Measurements from ENCODE around the gene ZEB2. TPM values are rescaled to one million over a fixed set of nuclear protein-coding genes. Genes with fewer than 3 reads are reported as not detected.

ZEB2 gene
- total and polyA plus RNA-seq, 2 donors (not counting 3 experiments of a cell fraction or from before 2014, with no cell fraction given) = 17.9 to 49.6 TPM

- no peak overlapping the region for H3K27ac ChIP-seq (ENCODE audit: insufficient read depth, low read depth, low read length)
- ChIA-PET CTCF (interaction anchor here (0.9 kb wide), 1 partner anchor 25 kb away, joined by 4 read pairs; no protein-coding TSS in a partner anchor), POLR2A (no interaction called here)
- H3K27me3 ChIP-seq (ENCODE audit: control insufficient read depth in 2 of 2, insufficient read depth in 2 of 2, low read length in 2 of 2) = no peaks in the 10 kb centered on the region
- H3K36me3 ChIP-seq (ENCODE audit: control insufficient read depth in 2 of 2, extremely low read depth in 1 of 2, insufficient read depth in 2 of 2, low read length in 2 of 2) = peaks cover 0 to 5% of the 10 kb centered on the region in 2 experiments
- H3K4me1 ChIP-seq (ENCODE audit: control insufficient read depth, extremely low read depth, insufficient read depth, low read length) = no peaks in the 10 kb centered on the region
- intact Hi-C loops (cut with micrococcal nuclease) = no loop called here
- no peaks in the 10 kb centered on the region for H3K9me3 ChIP-seq (replicated peaks; ENCODE audit: control insufficient read depth, insufficient read depth, low read length)
- H2AFZ ChIP-seq (ENCODE audit: low read depth, low read length) = no peak overlapping the region
- FAIRE-seq = no peak
- dilution Hi-C loops (cut with MboI; ENCODE audit: extremely low pct_ligation_motif_present, low sequenced_read_pairs) = loop anchor here (25.0 kb wide), 1 partner anchor 139 kb away; no protein-coding TSS in a partner anchor
- H3K9ac ChIP-seq (replicated peaks; ENCODE audit: extremely low read depth, insufficient read depth, low read length) = no peak overlapping the region
- peaks cover 28% of the 10 kb centered on the region for H3K79me2 ChIP-seq (ENCODE audit: control insufficient read depth, insufficient read depth, low read length)
- H4K20me1 ChIP-seq (replicated peaks; ENCODE audit: control insufficient read depth, extremely low read depth, insufficient read depth, low read length) = no peaks in the 10 kb centered on the region
- no peak for TF ChIP-seq POLR2AphosphoS5 (IDR thresholded peaks at IDR 0.05; ENCODE audit: insufficient read depth, low read depth, low read length)
- no peak overlapping the region for H3K4me2 ChIP-seq (ENCODE audit: insufficient read depth, low read length)
- no peak overlapping the region for H3K4me3 ChIP-seq (replicated peaks in 1 of 3; ENCODE audit: insufficient read depth in 1 of 3, low read depth in 1 of 3, low read length in 3 of 3)
- BruUV-seq (replicated peaks) = no TSS peak
- no peaks in the 10 kb centered on the region for H3K9me1 ChIP-seq (replicated peaks; ENCODE audit: control insufficient read depth, extremely low read depth, insufficient read depth, low read length)
- no peak for DNase-seq (ENCODE audit: low read depth, low spot score)
These were observed 18.3 kb downstream of the ZEB2 start for GRCh38 chr2:144501627-144502026.

- Histone ChIP-seq H3K9ac (replicated peaks; ENCODE audit: extremely low read depth, insufficient read depth, low read length) (no peak overlapping the region), H2AFZ (ENCODE audit: low read depth, low read length) (no peak overlapping the region), H3K4me2 (ENCODE audit: insufficient read depth, low read length) (no peak overlapping the region), H3K4me1 (ENCODE audit: control insufficient read depth, extremely low read depth, insufficient read depth, low read length) (no peaks in the 10 kb centered on the region), H3K4me3 (replicated peaks in 1 of 3; ENCODE audit: insufficient read depth in 1 of 3, low read depth in 1 of 3, low read length in 3 of 3) (no peak overlapping the region), H3K27ac (ENCODE audit: insufficient read depth, low read depth, low read length) (no peak overlapping the region), H3K9me1 (replicated peaks; ENCODE audit: control insufficient read depth, extremely low read depth, insufficient read depth, low read length) (no peaks in the 10 kb centered on the region), H3K27me3 (ENCODE audit: control insufficient read depth in 2 of 2, insufficient read depth in 2 of 2, low read length in 2 of 2) (no peaks in the 10 kb centered on the region), H3K9me3 (replicated peaks; ENCODE audit: control insufficient read depth, insufficient read depth, low read length) (no peaks in the 10 kb centered on the region), H3K36me3 (ENCODE audit: control insufficient read depth in 2 of 2, extremely low read depth in 1 of 2, insufficient read depth in 2 of 2, low read length in 2 of 2) (peaks cover 0 to 5% of the 10 kb centered on the region in 2 experiments), H3K79me2 (ENCODE audit: control insufficient read depth, insufficient read depth, low read length) (peaks cover 29% of the 10 kb centered on the region), H4K20me1 (replicated peaks; ENCODE audit: control insufficient read depth, extremely low read depth, insufficient read depth, low read length) (no peaks in the 10 kb centered on the region)
- POLR2A ChIA-PET = interaction anchor here (0.6 kb wide), 1 partner anchor 613 kb away, joined by 3 read pairs; no protein-coding TSS in a partner anchor
- BruUV-seq (replicated peaks) = no TSS peak
- FAIRE-seq = no peak
- TF ChIP-seq MYC (IDR thresholded peaks at IDR 0.05; ENCODE audit: low read depth, low read length) = no peak
- TF ChIP-seq JUN (IDR thresholded peaks at IDR 0.05; ENCODE audit: borderline replicate concordance, insufficient read depth, insufficient read length, low read depth) = no peak
- no peak for TF ChIP-seq POLR2A (IDR thresholded peaks at IDR 0.05; ENCODE audit: low read depth, low read length)
- no peak for TF ChIP-seq FOS (IDR thresholded peaks at IDR 0.05; ENCODE audit: borderline replicate concordance, insufficient read depth, low read length)
- TF ChIP-seq GATA2 (IDR thresholded peaks at IDR 0.05; ENCODE audit: insufficient read depth, insufficient read length, low read depth, low read length) = no peak
- no peak for TF ChIP-seq MAX (IDR thresholded peaks at IDR 0.05; ENCODE audit: insufficient read depth, insufficient read length)
- TF ChIP-seq EZH2 (IDR thresholded peaks at IDR 0.05; ENCODE audit: borderline replicate concordance, low read depth, low read length, severe bottlenecking) = no peak
- no peak for TF ChIP-seq POLR2AphosphoS5 (IDR thresholded peaks at IDR 0.05; ENCODE audit: insufficient read depth, low read depth, low read length)
- no peak for TF ChIP-seq CTCF (IDR thresholded peaks at IDR 0.05; ENCODE audit: extremely low read depth in 1 of 2, insufficient read depth in 1 of 2, low read depth in 1 of 2, low read length in 2 of 2)
- intact Hi-C loops (cut with micrococcal nuclease) (no loop called here), dilution Hi-C loops (cut with MboI; ENCODE audit: extremely low pct_ligation_motif_present, low sequenced_read_pairs) (loop anchor here (25.0 kb wide), 1 partner anchor 139 kb away; no protein-coding TSS in a partner anchor)
- DNase-seq (ENCODE audit: low read depth, low spot score) = no peak
- CTCF ChIA-PET = interaction anchor here (0.9 kb wide), 1 partner anchor 24 kb away, joined by 4 read pairs; no protein-coding TSS in a partner anchor
These were observed 18.8 kb downstream of the ZEB2 start for GRCh38 chr2:144501118-144501517.

All from endothelial cell of umbilical vein (primary cell).